ENCODE results near the gene IARS2. TPM values are rescaled to one million over a fixed set of nuclear protein-coding genes. Genes with fewer than 3 reads are reported as not detected.
A peak's percentile ranks its signal among the peaks of the same experiment; 100 is the strongest.

The IARS2 gene
- total and polyA plus RNA-seq, 2 donors (not counting 3 experiments of a cell fraction or from before 2014, with no cell fraction given): 15.5 to 62.8 TPM

GRCh38 chr1:220093361-220094015, 444 bp upstream of the IARS2 start:
- H3K36me3 ChIP-seq (ENCODE audit: control insufficient read depth in 2 of 2, extremely low read depth in 1 of 2, insufficient read depth in 2 of 2, low read length in 2 of 2): peaks cover 0 to 3% of the 10 kb centered on the region in 2 experiments
- no peaks in the 10 kb centered on the region for H4K20me1 ChIP-seq (replicated peaks; ENCODE audit: control insufficient read depth, extremely low read depth, insufficient read depth, low read length)
- H3K9ac ChIP-seq (replicated peaks; ENCODE audit: extremely low read depth, insufficient read depth, low read length): no peak overlapping the region
- H3K4me3 ChIP-seq (replicated peaks in 1 of 3; ENCODE audit: insufficient read depth in 1 of 3, low read depth in 1 of 3, low read length in 3 of 3): peak overlapping the region in 1 of 3 experiments; percentile 74
- H3K79me2 ChIP-seq (ENCODE audit: control insufficient read depth, insufficient read depth, low read length): peaks cover 13% of the 10 kb centered on the region
- no peaks in the 10 kb centered on the region for H3K9me1 ChIP-seq (replicated peaks; ENCODE audit: control insufficient read depth, extremely low read depth, insufficient read depth, low read length)
- dilution Hi-C loops (cut with MboI; ENCODE audit: extremely low pct_ligation_motif_present, low sequenced_read_pairs) (no loop called here), intact Hi-C loops (cut with micrococcal nuclease) (loop anchor here (1.0 to 5.0 kb wide), 3 partner anchors 44 to 91 kb away; partner anchors contain the start of gene EPRS1)
- no TSS peak for BruUV-seq (replicated peaks)
- H3K27ac ChIP-seq (ENCODE audit: insufficient read depth, low read depth, low read length): no peak overlapping the region
- no peak for DNase-seq (ENCODE audit: low read depth, low spot score)
- H2AFZ ChIP-seq (ENCODE audit: low read depth, low read length): no peak overlapping the region
- ChIA-PET POLR2A (no interaction called here), CTCF (interaction anchor here (0.5 to 1.8 kb wide), 6 partner anchors 8 to 102 kb away, joined by 3 to 12 read pairs (median 4); no protein-coding TSS in a partner anchor)
- H3K4me1 ChIP-seq (ENCODE audit: control insufficient read depth, extremely low read depth, insufficient read depth, low read length): peaks cover 6% of the 10 kb centered on the region
- H3K9me3 ChIP-seq (replicated peaks; ENCODE audit: control insufficient read depth, insufficient read depth, low read length): no peaks in the 10 kb centered on the region
- peak; percentile 73 for FAIRE-seq
- TF ChIP-seq FOS (IDR thresholded peaks at IDR 0.05; ENCODE audit: borderline replicate concordance, insufficient read depth, low read length) (no peak), CTCF (IDR thresholded peaks at IDR 0.05; ENCODE audit: extremely low read depth in 1 of 2, insufficient read depth in 1 of 2, low read depth in 1 of 2, low read length in 2 of 2) (no peak), MYC (IDR thresholded peaks at IDR 0.05; ENCODE audit: low read depth, low read length) (no peak), POLR2A (IDR thresholded peaks at IDR 0.05; ENCODE audit: low read depth, low read length) (no peak), JUN (IDR thresholded peaks at IDR 0.05; ENCODE audit: borderline replicate concordance, insufficient read depth, insufficient read length, low read depth) (no peak), GATA2 (IDR thresholded peaks at IDR 0.05; ENCODE audit: insufficient read depth, insufficient read length, low read depth, low read length) (no peak), EZH2 (IDR thresholded peaks at IDR 0.05; ENCODE audit: borderline replicate concordance, low read depth, low read length, severe bottlenecking) (no peak), POLR2AphosphoS5 (IDR thresholded peaks at IDR 0.05; ENCODE audit: insufficient read depth, low read depth, low read length) (no peak), MAX (IDR thresholded peaks at IDR 0.05; ENCODE audit: insufficient read depth, insufficient read length) (no peak)
- no peaks in the 10 kb centered on the region for H3K27me3 ChIP-seq (ENCODE audit: control insufficient read depth in 2 of 2, insufficient read depth in 2 of 2, low read length in 2 of 2)
- peak overlapping the region; percentile 40 for H3K4me2 ChIP-seq (ENCODE audit: insufficient read depth, low read length)

Measured in endothelial cell of umbilical vein (primary cell).